B cell (primary cell): ENCODE results near the gene DHH. TPM values are rescaled to one million over a fixed set of nuclear protein-coding genes. Genes with fewer than 3 reads are reported as not detected.
A peak's percentile ranks its signal among the peaks of the same experiment; 100 is the strongest.

Experiments used
- ATAC-seq: fragments of 200-7000 bp; cut with Tn5 transposase; one replicate; pipeline ENCODE4 v1.10.0; 2021; ENCODE audit warnings: low read depth, mild to moderate bottlenecking, moderate number of reproducible peaks, moderate library complexity
- CTCF ChIA-PET: fragments of 350-600 bp; sonication (Branson Sonifier 250); formaldehyde crosslinking; loops from one replicate; lab custom pipeline; 2021; ENCODE audit warnings: antibody characterized with exemption, inconsistent platforms; lab: Charles Lee
- POLR2A ChIA-PET: fragments of 350-600 bp; sonication (Branson Sonifier 250); formaldehyde crosslinking; loops from one replicate; lab custom pipeline; 2021; ENCODE audit warnings: antibody characterized with exemption; lab: Charles Lee
- DNase-seq: peaks from one replicate; pipeline ENCODE4 v3.0.0; 2013
- H2AFZ ChIP-seq: 2 replicates; pipeline ENCODE4 v1.6.1; 2012; ENCODE audit warnings: mild to moderate bottlenecking, low read depth, low read length; ENCODE audit not compliant: insufficient read depth, poor library complexity, severe bottlenecking
- H3K27ac ChIP-seq, 2 donors: 1 replicate in 1 of 2; 2 replicates in 1 of 2; pipeline ENCODE4 v1.5.1; 2012 to 2013; ENCODE audit warnings: low read length in 2 of 2, mild to moderate bottlenecking in 2 of 2, moderate library complexity in 1 of 2
- H3K27me3 ChIP-seq, 4 experiments: fragments of 200-600 bp in 1 of 4; sonication (generic) in 1 of 4; replicated peaks in 1 of 4; 1 replicate in 2 of 4; 2 replicates in 2 of 4; pipeline versions ENCODE4 v1.6.1 to v1.7.0; 2013 to 2016; ENCODE audit warnings: low read length in 3 of 4, mild to moderate bottlenecking in 2 of 4, mixed read lengths in 1 of 4, moderate library complexity in 1 of 4; ENCODE audit not compliant: insufficient read depth in 4 of 4, control insufficient read depth in 3 of 4; ENCODE audit errors: control extremely low read depth in 1 of 4
- H3K36me3 ChIP-seq, 2 experiments: replicated peaks in 1 of 2; 1 replicate in 1 of 2; 2 replicates in 1 of 2; pipeline versions ENCODE4 v1.6.1 to v1.7.1; 2013; ENCODE audit warnings: low read length in 1 of 2; ENCODE audit not compliant: insufficient read depth in 2 of 2, control insufficient read depth in 1 of 2; ENCODE audit errors: control extremely low read depth in 1 of 2, extremely low read depth in 1 of 2
- H3K4me1 ChIP-seq, 2 donors: fragments of 200-600 bp in 1 of 2; sonication (generic) in 1 of 2; 1 replicate in 1 of 2; 2 replicates in 1 of 2; pipeline versions ENCODE4 v1.5.1 to v1.6.1; 2013 to 2017; ENCODE audit warnings: low read length in 2 of 2; ENCODE audit not compliant: control insufficient read depth in 2 of 2, insufficient read depth in 2 of 2
- H3K4me2 ChIP-seq: replicated peaks from 2 replicates; pipeline ENCODE3; 2012; ENCODE audit warnings: mild to moderate bottlenecking, low read depth, low read length; ENCODE audit not compliant: poor library complexity, severe bottlenecking
- H3K4me3 ChIP-seq, 5 experiments: fragments of 200-600 bp in 1 of 5; sonication (generic) in 1 of 5; 1 replicate in 3 of 5; 2 replicates in 2 of 5; pipeline versions ENCODE4 v1.5.1 to v1.7.0; 2011 to 2016; ENCODE audit warnings: low read length in 4 of 5, mild to moderate bottlenecking in 4 of 5, low read depth in 2 of 5, control low read depth in 1 of 5, moderate library complexity in 1 of 5; ENCODE audit not compliant: insufficient read depth in 1 of 5; ENCODE audit errors: control extremely low read depth in 1 of 5, extremely low read depth in 1 of 5
- H3K79me2 ChIP-seq: fragments of 200-600 bp; sonication (generic); one replicate; pipeline ENCODE4 v1.6.0; 2016; ENCODE audit warnings: low read length; ENCODE audit not compliant: control insufficient read depth, insufficient read depth
- H3K9ac ChIP-seq: fragments of 200-600 bp; sonication (generic); 2 replicates; pipeline ENCODE4 v1.6.1; 2017; ENCODE audit warnings: mild to moderate bottlenecking, low read length, moderate library complexity
- H3K9me3 ChIP-seq, 3 donors: one replicate each; pipeline versions ENCODE4 v1.6.1 to v1.7.1; 2013; ENCODE audit warnings: low read length in 2 of 3; ENCODE audit not compliant: control insufficient read depth in 2 of 3, insufficient read depth in 1 of 3; ENCODE audit errors: control extremely low read depth in 1 of 3
- H4K20me1 ChIP-seq: 2 replicates; pipeline ENCODE4 v1.6.0; 2012; ENCODE audit warnings: mild to moderate bottlenecking, low read length; ENCODE audit not compliant: insufficient read depth, control insufficient read depth, poor library complexity, severe bottlenecking
- H3K27ac Mint-ChIP-seq: one replicate; pipeline ENCODE4 v1.8.0; 2021; ENCODE audit warnings: mixed read lengths
- H3K27me3 Mint-ChIP-seq: one replicate; pipeline ENCODE4 v1.8.0; 2021; ENCODE audit warnings: mixed read lengths
- H3K4me1 Mint-ChIP-seq: one replicate; pipeline ENCODE4 v1.8.0; 2021; ENCODE audit warnings: mixed read lengths
- H3K4me3 Mint-ChIP-seq: one replicate; pipeline ENCODE4 v1.8.0; 2021; ENCODE audit warnings: mixed read lengths
- H3K9me3 Mint-ChIP-seq: one replicate; pipeline ENCODE4 v1.8.0; 2022; ENCODE audit warnings: mixed read lengths; ENCODE audit not compliant: insufficient read depth
- CTCF ChIP-seq: fragments of 200-600 bp; IDR thresholded peaks from one replicate; pipeline ENCODE4 v1.8.0; 2022; ENCODE audit warnings: antibody characterized with exemption, mild to moderate bottlenecking
- WGBS: methylation state at CpG from one replicate; pipeline ENCODE4 v1.1.5; 2013; ENCODE audit warnings: missing lambda C conversion rate; ENCODE audit not compliant: insufficient coverage; 5-methylcytosine and 5-hydroxymethylcytosine counted together
- intact Hi-C: fragments of 100-400 bp; cut with micrococcal nuclease; formaldehyde crosslinking; loops from one replicate; pipeline ENCODE4 v1.10.0; 2022
- polyA plus RNA-seq: library from polyadenylated mRNA; depleted of rRNA; stranded (reverse); fragments of >200 nt; gene quantifications from 2 replicates; pipeline ENCODE4 v1.2.3, GENCODE V29; 2012
- total RNA-seq, 2 donors: library from RNA; stranded (reverse); fragments of 120-200 nt in 1 of 2; gene quantifications; 1 replicate in 1 of 2; 2 replicates in 1 of 2; pipeline versions ENCODE4 v1.2.3 to v1.2.4, GENCODE V29; 2013 to 2022

The DHH gene
- total and polyA plus RNA-seq, 2 donors (not counting 1 experiment from before 2014, with no cell fraction given), result 0.07 to 0.81 TPM

- H3K4me1 ChIP-seq, result peaks cover 46 to 50% of the 10 kb centered on the region in 2 donors
- DNase-seq (peak; percentile 97), ATAC-seq (peak; percentile 72)
- H3K9me3 ChIP-seq, result no peaks in the 10 kb centered on the region
- peak within 1 kb of the TSS; percentile 97 for H3K4me2 ChIP-seq
- ChIA-PET POLR2A (interaction anchor here (0.5 to 2.5 kb wide), 3 partner anchors 9 to 175 kb away, joined by 3 to 12 read pairs (median 5); partner anchors contain the start of gene RHEBL1), CTCF (interaction anchor here (1.2 to 1.4 kb wide), 2 partner anchors 9 to 70 kb away, joined by 4 to 5 read pairs; partner anchors contain the start of gene RHEBL1)
- peak within 1 kb of the TSS; percentile 93 for H3K9ac ChIP-seq
- peak within 1 kb of the TSS; percentile 81 to 97 (median 91) for H3K4me3 ChIP-seq
- peaks cover 63% of the 10 kb centered on the region for H3K79me2 ChIP-seq
- Mint-ChIP-seq H3K9me3 (no peaks in the 10 kb centered on the region), H3K4me1 (peaks cover 50% of the 10 kb centered on the region), H3K27ac (peak within 1 kb of the TSS; percentile 99), H3K27me3 (no peaks in the 10 kb centered on the region), H3K4me3 (peak within 1 kb of the TSS; percentile 97)
- H4K20me1 ChIP-seq, result peaks cover 43% of the 10 kb centered on the region
- H3K27ac ChIP-seq, result peak within 1 kb of the TSS; percentile 77 to 88
- H3K27me3 ChIP-seq, result no peaks in the 10 kb centered on the region
- TF ChIP-seq CTCF, result no peak
- H2AFZ ChIP-seq, result peak within 1 kb of the TSS; percentile 99
- under 1% methylated on average over 70 of the region's 74 CpGs for WGBS
- H3K36me3 ChIP-seq, result peaks cover 0 to 3% of the 10 kb centered on the region in 2 experiments
- intact Hi-C loops, result loop anchor here (1.0 to 10.0 kb wide), 5 partner anchors 10 to 346 kb away; partner anchors contain the start of genes CCNT1, PRKAG1, TUBA1A and TUBA1B
These were observed 34.1 kb downstream of the DHH start, which contains the start of gene KMT2D for GRCh38 chr12:49060237-49061156. TSS of gene KMT2D (minus strand) at chr12:49060794. CDS start at chr12:49055324, 5,470 bp downstream.
